ENCODE measurements around the gene SH2D1B. TPM values are rescaled to one million over a fixed set of nuclear protein-coding genes. Genes with fewer than 3 reads are reported as not detected.
A peak's percentile ranks its signal among the peaks of the same experiment; 100 is the strongest.

SH2D1B gene
- total and polyA plus RNA-seq, 7 experiments from 2014 or later: 0.22 to 16.9 (median 1.7) TPM; not detected in 3

DNA sequence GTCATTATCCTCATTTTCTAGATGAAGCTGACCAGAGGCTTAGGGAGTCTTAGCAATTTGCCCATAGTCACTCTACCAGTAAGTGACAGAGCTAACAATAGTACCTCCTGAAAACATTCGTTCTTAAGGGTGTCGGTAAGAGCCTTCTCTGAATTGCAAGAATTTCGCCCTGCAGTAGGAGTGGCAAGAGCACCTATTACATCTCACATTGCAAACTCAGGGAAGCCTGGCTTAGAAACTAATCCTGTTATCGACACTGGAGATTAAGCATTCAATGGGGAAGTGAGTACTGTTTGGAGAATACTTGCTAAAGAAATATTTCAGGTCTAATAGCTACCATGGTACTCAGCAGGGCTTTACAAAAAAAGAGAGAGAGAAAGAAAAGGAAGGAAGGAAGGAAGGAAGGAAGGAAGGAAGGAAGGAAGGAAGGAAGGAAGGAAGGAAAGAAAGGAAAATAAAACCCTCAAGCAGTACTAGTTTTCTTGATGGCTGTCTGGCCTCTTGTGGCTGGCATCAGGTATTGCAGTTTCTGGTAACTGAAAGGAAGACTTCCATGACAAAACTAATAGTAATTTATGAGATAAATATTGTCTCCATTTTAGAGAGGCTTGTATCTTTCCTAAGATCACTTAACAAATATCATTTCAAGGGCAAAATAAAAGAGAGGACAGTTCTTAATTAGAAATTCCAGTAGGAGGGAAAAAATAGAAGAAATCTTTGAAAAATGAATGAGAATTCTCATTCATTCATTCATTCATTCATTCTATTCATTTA, 20.0 kb downstream of the SH2D1B start:
- Mint-ChIP-seq H3K36me3 (no peaks in the 10 kb centered on the region), H3K27me3 (peaks cover 11 to 30% (median 22%) of the 10 kb centered on the region in 5 donors), H3K9me3 (no peaks in the 10 kb centered on the region), H3K4me3 (no peak overlapping the region), H3K27ac (no peak overlapping the region), H3K4me1 (peaks cover 0 to 19% (median 1%) of the 10 kb centered on the region in 7 donors)
- intact Hi-C loops (cut with micrococcal nuclease): loop anchor here (1.0 to 5.0 kb wide), 2 partner anchors 336 to 600 kb away; no protein-coding TSS in a partner anchor
- ATAC-seq (no peak), DNase-seq (peak in 1 of 9 donors; percentile 9)
- Histone ChIP-seq H3K27me3 (ENCODE audit: control insufficient read depth in 2 of 2, insufficient read depth in 2 of 2, low read length in 2 of 2) (no peaks in the 10 kb centered on the region), H3K4me3 (ENCODE audit: low read length) (no peak overlapping the region), H3K36me3 (ENCODE audit: control insufficient read depth in 2 of 3, insufficient read depth in 3 of 3, low read length in 3 of 3) (no peaks in the 10 kb centered on the region), H3K4me1 (ENCODE audit: control insufficient read depth in 2 of 2, insufficient read depth in 2 of 2, low read length in 2 of 2) (no peaks in the 10 kb centered on the region), H3K9me3 (ENCODE audit: control insufficient read depth in 2 of 3, low read length in 3 of 3) (no peaks in the 10 kb centered on the region), H3K27ac (ENCODE audit: low read depth, low read length) (no peak overlapping the region)
- CTCF ChIA-PET: interaction anchor here (0.6 to 1.7 kb wide), 3 partner anchors 11 to 490 kb away, joined by 5 to 6 read pairs (median 5); partner anchors contain the start of gene C1orf226
- POLR2A ChIA-PET: no interaction called here

DNA sequence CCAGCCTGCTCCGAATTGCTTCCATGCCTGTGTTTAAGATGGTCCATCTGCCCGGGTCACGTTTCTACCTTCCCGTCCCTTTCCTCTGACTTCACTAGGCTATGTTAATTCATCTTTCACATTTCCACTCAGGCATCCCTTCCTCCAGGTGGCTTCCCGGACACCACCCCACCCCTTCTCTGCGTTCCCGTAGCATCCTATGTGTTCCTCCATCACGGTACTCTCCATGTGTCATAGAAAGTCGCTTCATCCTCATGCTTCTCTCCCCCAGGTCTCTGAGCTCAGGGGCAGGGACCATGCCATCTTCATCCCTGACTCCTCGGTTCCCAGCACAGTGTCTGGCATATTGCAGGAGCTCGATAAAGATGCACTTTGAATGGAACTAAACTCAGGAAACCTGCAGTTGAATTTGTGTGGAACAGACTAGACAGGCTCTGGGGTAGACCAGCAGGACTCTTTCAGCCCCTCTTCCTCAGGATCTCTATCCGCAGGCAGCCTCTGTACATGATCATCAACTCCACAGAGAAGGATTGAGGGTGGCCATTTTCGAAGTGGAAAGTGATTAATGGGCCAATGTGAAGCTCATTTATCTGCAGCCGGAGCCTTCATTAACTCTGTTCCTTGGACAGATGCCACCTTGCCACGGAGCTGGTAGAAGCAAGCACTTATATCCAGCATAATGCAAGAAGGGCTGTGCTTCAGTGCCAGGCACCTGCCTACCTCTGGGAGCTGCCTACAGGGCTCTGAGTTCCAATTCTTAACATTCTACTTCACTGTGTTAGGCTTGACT, 21.3 kb downstream of the SH2D1B start:
- ATAC-seq: no peak
- ChIA-PET POLR2A (no interaction called here), CTCF (interaction anchor here (0.9 to 1.7 kb wide), 2 partner anchors 10 to 335 kb away, joined by 4 to 5 read pairs; partner anchors contain the start of gene C1orf226)

DNA sequence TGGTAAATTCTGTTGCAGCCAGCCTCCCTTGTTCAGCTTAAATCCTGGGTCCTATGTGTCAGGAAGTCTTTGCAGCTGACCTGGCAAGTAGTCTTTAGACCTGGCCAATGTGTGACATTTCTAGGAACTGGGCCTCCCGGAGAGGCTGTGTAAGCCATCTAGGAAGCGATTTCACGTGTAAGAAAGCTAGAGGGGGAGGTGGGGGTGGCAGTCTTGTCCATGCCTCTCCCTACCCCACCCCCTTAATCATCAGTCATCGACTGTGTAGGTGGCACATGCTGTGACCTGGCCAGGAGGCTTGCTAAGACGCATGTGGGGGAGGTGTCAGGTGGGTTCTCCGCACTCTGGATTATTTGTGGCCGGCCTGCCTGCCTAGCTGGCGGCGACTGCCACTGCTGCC, 22.0 kb downstream of the SH2D1B start:
- no peaks in the 10 kb centered on the region for H3K9me3 ChIP-seq (ENCODE audit: control insufficient read depth in 2 of 3, low read length in 3 of 3)
- H3K36me3 Mint-ChIP-seq: no peaks in the 10 kb centered on the region
- intact Hi-C loops (cut with micrococcal nuclease): loop anchor here in 1 of 2 donors (5.0 kb wide), 1 partner anchor 598 kb away; no protein-coding TSS in a partner anchor
- H3K27me3 ChIP-seq (ENCODE audit: control insufficient read depth in 2 of 2, insufficient read depth in 2 of 2, low read length in 2 of 2): no peaks in the 10 kb centered on the region
- H3K4me3 Mint-ChIP-seq: no peak overlapping the region
- peaks cover 9 to 38% (median 17%) of the 10 kb centered on the region in 5 donors for H3K27me3 Mint-ChIP-seq
- H3K4me3 ChIP-seq (ENCODE audit: low read length): no peak overlapping the region
- H3K36me3 ChIP-seq (ENCODE audit: control insufficient read depth in 2 of 3, insufficient read depth in 3 of 3, low read length in 3 of 3): no peaks in the 10 kb centered on the region
- ChIA-PET POLR2A (no interaction called here), CTCF (interaction anchor here (0.9 to 1.0 kb wide), 2 partner anchors 9 to 334 kb away, joined by 3 to 4 read pairs; no protein-coding TSS in a partner anchor)
- ATAC-seq: no peak
- no peaks in the 10 kb centered on the region for H3K4me1 ChIP-seq (ENCODE audit: control insufficient read depth in 2 of 2, insufficient read depth in 2 of 2, low read length in 2 of 2)
- DNase-seq: no peak
- H3K27ac Mint-ChIP-seq: no peak overlapping the region
- H3K4me1 Mint-ChIP-seq: peaks cover 0 to 19% (median 1%) of the 10 kb centered on the region in 7 donors
- H3K9me3 Mint-ChIP-seq: no peaks in the 10 kb centered on the region
- H3K27ac ChIP-seq (ENCODE audit: low read depth, low read length): no peak overlapping the region

More for the DNA sequence above, 21.3 kb downstream of the SH2D1B start:
- Mint-ChIP-seq H3K4me1 (peaks cover 0 to 19% (median 1%) of the 10 kb centered on the region in 7 donors), H3K27me3 (peaks cover 9 to 35% (median 17%) of the 10 kb centered on the region in 5 donors), H3K9me3 (no peaks in the 10 kb centered on the region), H3K4me3 (no peak overlapping the region), H3K36me3 (no peaks in the 10 kb centered on the region), H3K27ac (no peak overlapping the region)
- Histone ChIP-seq H3K9me3 (ENCODE audit: control insufficient read depth in 2 of 3, low read length in 3 of 3) (no peaks in the 10 kb centered on the region), H3K36me3 (ENCODE audit: control insufficient read depth in 2 of 3, insufficient read depth in 3 of 3, low read length in 3 of 3) (no peaks in the 10 kb centered on the region), H3K4me1 (ENCODE audit: control insufficient read depth in 2 of 2, insufficient read depth in 2 of 2, low read length in 2 of 2) (no peaks in the 10 kb centered on the region), H3K27ac (ENCODE audit: low read depth, low read length) (no peak overlapping the region), H3K27me3 (ENCODE audit: control insufficient read depth in 2 of 2, insufficient read depth in 2 of 2, low read length in 2 of 2) (no peaks in the 10 kb centered on the region), H3K4me3 (ENCODE audit: low read length) (no peak overlapping the region)
- DNase-seq: no peak
- intact Hi-C loops (cut with micrococcal nuclease): loop anchor here in 1 of 2 donors (5.0 kb wide), 1 partner anchor 598 kb away; no protein-coding TSS in a partner anchor

DNA sequence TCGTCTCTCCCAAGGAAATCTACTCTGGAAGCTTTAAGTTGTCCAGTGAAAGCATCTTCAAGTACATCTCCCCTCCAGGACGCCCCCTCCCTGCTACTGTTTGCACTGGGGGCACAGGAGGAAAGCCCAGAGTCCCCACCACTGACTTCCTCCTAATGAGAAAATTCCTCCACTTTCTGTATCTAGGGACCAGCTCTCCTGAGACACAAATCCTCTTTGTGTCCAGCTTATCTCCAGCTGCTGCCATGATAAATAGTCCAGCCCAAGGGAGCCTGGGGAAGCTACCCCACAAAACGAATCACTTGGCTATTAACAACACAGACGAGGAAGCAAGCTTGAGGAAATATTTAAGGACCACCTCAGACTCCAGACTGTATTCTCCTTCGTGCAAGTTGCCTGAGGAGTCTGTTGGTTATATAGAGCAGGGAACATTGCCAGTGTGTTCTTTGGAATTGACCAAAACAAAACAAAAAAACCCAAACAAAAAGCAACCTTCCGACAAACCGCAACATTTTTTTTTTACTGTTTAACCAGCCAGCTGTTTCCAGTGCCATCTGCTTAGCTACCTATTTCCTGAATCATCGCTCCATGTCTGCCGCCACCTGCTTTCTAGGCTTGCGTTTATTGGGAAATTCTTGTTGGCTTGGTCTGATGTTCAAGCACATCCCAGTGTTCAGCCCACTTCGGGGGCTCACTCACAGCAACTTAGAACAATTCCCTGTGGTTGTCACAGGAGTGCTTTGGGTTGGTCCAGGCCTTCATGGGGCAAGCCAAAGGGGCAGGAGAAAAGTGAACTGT, 22.7 kb downstream of the SH2D1B start:
- Mint-ChIP-seq H3K4me3 (no peak overlapping the region), H3K4me1 (peaks cover 0 to 19% (median 1%) of the 10 kb centered on the region in 7 donors), H3K27me3 (peaks cover 9 to 38% (median 17%) of the 10 kb centered on the region in 5 donors), H3K9me3 (no peaks in the 10 kb centered on the region), H3K36me3 (no peaks in the 10 kb centered on the region), H3K27ac (peak overlapping the region in 1 of 9 donors; percentile 34)
- POLR2A ChIA-PET: no interaction called here
- DNase-seq (no peak), ATAC-seq (no peak)
- no peaks in the 10 kb centered on the region for H3K36me3 ChIP-seq (ENCODE audit: control insufficient read depth in 2 of 3, insufficient read depth in 3 of 3, low read length in 3 of 3)
- no peak overlapping the region for H3K4me3 ChIP-seq (ENCODE audit: low read length)
- H3K27ac ChIP-seq (ENCODE audit: low read depth, low read length): no peak overlapping the region
- intact Hi-C loops (cut with micrococcal nuclease): no loop called here
- H3K9me3 ChIP-seq (ENCODE audit: control insufficient read depth in 2 of 3, low read length in 3 of 3): no peaks in the 10 kb centered on the region
- CTCF ChIA-PET: interaction anchor here (0.9 to 1.0 kb wide), 2 partner anchors 9 to 333 kb away, joined by 3 to 4 read pairs; no protein-coding TSS in a partner anchor
- H3K27me3 ChIP-seq (ENCODE audit: control insufficient read depth in 2 of 2, insufficient read depth in 2 of 2, low read length in 2 of 2): no peaks in the 10 kb centered on the region
- H3K4me1 ChIP-seq (ENCODE audit: control insufficient read depth in 2 of 2, insufficient read depth in 2 of 2, low read length in 2 of 2): no peaks in the 10 kb centered on the region

DNA sequence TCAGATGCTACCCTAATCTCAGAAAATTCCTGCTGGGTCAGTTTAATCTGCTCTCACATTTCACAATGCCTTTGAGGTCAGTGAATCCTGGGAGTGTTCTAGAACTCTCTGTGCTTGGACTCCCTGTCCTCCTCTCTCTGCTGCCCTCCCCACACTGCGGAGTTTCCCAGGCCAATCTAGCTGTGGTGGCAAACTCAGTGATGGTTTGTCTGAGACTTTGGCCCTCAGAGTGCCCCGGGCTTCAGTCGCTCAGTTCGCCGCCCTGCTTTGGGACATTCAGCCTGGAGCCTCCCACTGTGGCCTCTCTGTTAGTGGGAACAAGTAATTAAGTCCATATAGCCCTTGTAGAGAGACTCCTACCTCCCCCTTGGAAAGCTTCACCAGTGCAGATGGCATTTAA, 23.3 kb downstream of the SH2D1B start:
- no peak overlapping the region for H3K27ac ChIP-seq (ENCODE audit: low read depth, low read length)
- no peaks in the 10 kb centered on the region for H3K36me3 ChIP-seq (ENCODE audit: control insufficient read depth in 2 of 3, insufficient read depth in 3 of 3, low read length in 3 of 3)
- intact Hi-C loops (cut with micrococcal nuclease): no loop called here
- DNase-seq: no peak
- H3K9me3 ChIP-seq (ENCODE audit: control insufficient read depth in 2 of 3, low read length in 3 of 3): no peaks in the 10 kb centered on the region
- CTCF ChIA-PET: no interaction called here
- no peak overlapping the region for H3K4me3 ChIP-seq (ENCODE audit: low read length)
- POLR2A ChIA-PET: no interaction called here
- peak overlapping the region in 1 of 9 donors; percentile 34 for H3K27ac Mint-ChIP-seq
- no peaks in the 10 kb centered on the region for H3K36me3 Mint-ChIP-seq
- no peaks in the 10 kb centered on the region for H3K27me3 ChIP-seq (ENCODE audit: control insufficient read depth in 2 of 2, insufficient read depth in 2 of 2, low read length in 2 of 2)
- no peaks in the 10 kb centered on the region for H3K9me3 Mint-ChIP-seq
- H3K4me1 ChIP-seq (ENCODE audit: control insufficient read depth in 2 of 2, insufficient read depth in 2 of 2, low read length in 2 of 2): no peaks in the 10 kb centered on the region
- peaks cover 9 to 38% (median 17%) of the 10 kb centered on the region in 5 donors for H3K27me3 Mint-ChIP-seq
- peaks cover 0 to 19% (median 1%) of the 10 kb centered on the region in 7 donors for H3K4me1 Mint-ChIP-seq
- H3K4me3 Mint-ChIP-seq: no peak overlapping the region
- ATAC-seq: no peak

DNA sequence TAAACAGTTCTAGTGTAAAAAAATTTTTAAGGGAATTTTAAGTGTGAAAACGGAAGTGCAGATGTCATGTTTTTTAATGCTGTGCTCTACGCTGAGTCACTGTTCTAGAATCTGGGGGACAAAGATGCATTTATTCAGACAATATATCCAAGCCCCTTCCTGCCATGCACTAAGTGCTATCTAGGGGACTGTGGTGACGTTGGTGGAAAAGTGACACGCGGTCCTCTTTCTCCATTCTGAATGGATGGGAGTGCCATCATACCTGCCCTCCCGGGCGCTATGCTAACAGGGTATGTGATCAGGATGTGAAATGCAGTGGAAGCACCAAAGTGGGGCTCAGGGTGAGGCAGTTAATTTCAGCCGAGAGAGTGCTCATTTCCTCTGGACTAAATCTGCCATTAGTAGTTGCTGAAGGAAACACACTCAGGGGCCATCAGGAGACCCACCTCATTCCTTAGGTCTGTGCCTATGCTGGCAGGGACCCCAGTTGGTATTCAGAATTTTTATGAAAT, 23.8 kb downstream of the SH2D1B start:
- H3K4me1 ChIP-seq (ENCODE audit: control insufficient read depth in 2 of 2, insufficient read depth in 2 of 2, low read length in 2 of 2): no peaks in the 10 kb centered on the region
- intact Hi-C loops (cut with micrococcal nuclease): no loop called here
- ChIA-PET CTCF (no interaction called here), POLR2A (no interaction called here)
- DNase-seq (no peak), ATAC-seq (no peak)
- no peaks in the 10 kb centered on the region for H3K27me3 ChIP-seq (ENCODE audit: control insufficient read depth in 2 of 2, insufficient read depth in 2 of 2, low read length in 2 of 2)
- Mint-ChIP-seq H3K4me3 (no peak overlapping the region), H3K9me3 (no peaks in the 10 kb centered on the region), H3K27ac (no peak overlapping the region), H3K4me1 (peaks cover 0 to 19% (median 1%) of the 10 kb centered on the region in 7 donors), H3K36me3 (no peaks in the 10 kb centered on the region), H3K27me3 (peaks cover 9 to 38% (median 17%) of the 10 kb centered on the region in 5 donors)
- H3K9me3 ChIP-seq (ENCODE audit: control insufficient read depth in 2 of 3, low read length in 3 of 3): no peaks in the 10 kb centered on the region
- no peaks in the 10 kb centered on the region for H3K36me3 ChIP-seq (ENCODE audit: control insufficient read depth in 2 of 3, insufficient read depth in 3 of 3, low read length in 3 of 3)
- H3K27ac ChIP-seq (ENCODE audit: low read depth, low read length): no peak overlapping the region
- no peak overlapping the region for H3K4me3 ChIP-seq (ENCODE audit: low read length)

All from naive thymus-derived CD4-positive, alpha-beta T cell (primary cell).